ENCODE measurements around the gene PELI1. TPM values are rescaled to one million over a fixed set of nuclear protein-coding genes. Genes with fewer than 3 reads are reported as not detected.

PELI1 gene
- polyA plus RNA-seq, 1 donor from 2014 or later = 34.9 TPM

- TF ChIP-seq MXI1 (conservative IDR thresholded peaks at IDR 0.05; ENCODE audit: poor library complexity, severe bottlenecking) = no peak
- TF ChIP-seq TAF1 (IDR thresholded peaks at IDR 0.05; ENCODE audit: low read depth) = no peak
- TF ChIP-seq POLR2AphosphoS5 (IDR thresholded peaks at IDR 0.05) = no peak
- no peak for TF ChIP-seq RAD21 (conservative IDR thresholded peaks at IDR 0.05)
- no peak for TF ChIP-seq REST (IDR thresholded peaks at IDR 0.05; ENCODE audit: borderline replicate concordance)
- TF ChIP-seq CTCF (IDR thresholded peaks at IDR 0.05; ENCODE audit: poor library complexity, severe bottlenecking) = no peak
- TF ChIP-seq SMC3 (conservative IDR thresholded peaks at IDR 0.05; ENCODE audit: poor library complexity) = no peak
- TF ChIP-seq EZH2 (IDR thresholded peaks at IDR 0.05; ENCODE audit: borderline replicate concordance, insufficient read depth, low read length, poor library complexity, severe bottlenecking) = no peak
- TF ChIP-seq EP300 (conservative IDR thresholded peaks at IDR 0.05; ENCODE audit: poor library complexity, severe bottlenecking) = no peak
- H3K79me2 ChIP-seq (replicated peaks; ENCODE audit: insufficient read depth, low read length) = no peaks in the 10 kb centered on the region
- no peaks in the 10 kb centered on the region for H3K36me3 ChIP-seq (ENCODE audit: insufficient read depth, low read length)
- no peaks in the 10 kb centered on the region for H4K20me1 ChIP-seq (ENCODE audit: insufficient read depth)
- H3K27ac ChIP-seq (ENCODE audit: low read length) = no peak overlapping the region
- no peak overlapping the region for H2AFZ ChIP-seq (ENCODE audit: low read depth, low read length)
- H3K4me2 ChIP-seq (ENCODE audit: low read length) = no peak overlapping the region
- no peaks in the 10 kb centered on the region for H3K27me3 ChIP-seq (ENCODE audit: insufficient read depth, low read depth, low read length)
- no peak overlapping the region for H3K4me3 ChIP-seq (ENCODE audit: low read length)
- H3K9me3 ChIP-seq (ENCODE audit: low read length) = no peaks in the 10 kb centered on the region
- no peaks in the 10 kb centered on the region for H3F3A ChIP-seq (ENCODE audit: insufficient read depth, low read length, poor library complexity, severe bottlenecking)
- no peak overlapping the region for H3K9ac ChIP-seq (ENCODE audit: low read length)
- H3K9me2 ChIP-seq (ENCODE audit: insufficient read depth, low read length) = no peaks in the 10 kb centered on the region
Measured at GRCh38 chr2:64168201-64168600, 24.0 kb upstream of the PELI1 start.

GRCh38 chr2:64166637-64167420, 22.6 kb upstream of the PELI1 start:
- Histone ChIP-seq H3K36me3 (ENCODE audit: insufficient read depth, low read length) (no peaks in the 10 kb centered on the region), H3F3A (ENCODE audit: insufficient read depth, low read length, poor library complexity, severe bottlenecking) (no peaks in the 10 kb centered on the region), H3K27ac (ENCODE audit: low read length) (no peak overlapping the region), H3K9ac (ENCODE audit: low read length) (no peak overlapping the region), H3K4me3 (ENCODE audit: low read length) (no peak overlapping the region), H3K4me2 (ENCODE audit: low read length) (no peak overlapping the region), H3K27me3 (ENCODE audit: insufficient read depth, low read depth, low read length) (no peaks in the 10 kb centered on the region), H2AFZ (ENCODE audit: low read depth, low read length) (no peak overlapping the region), H4K20me1 (ENCODE audit: insufficient read depth) (no peaks in the 10 kb centered on the region), H3K9me2 (ENCODE audit: insufficient read depth, low read length) (no peaks in the 10 kb centered on the region), H3K79me2 (replicated peaks; ENCODE audit: insufficient read depth, low read length) (no peaks in the 10 kb centered on the region), H3K9me3 (ENCODE audit: low read length) (no peaks in the 10 kb centered on the region)
- TF ChIP-seq POLR2AphosphoS5 (IDR thresholded peaks at IDR 0.05) (no peak), RAD21 (conservative IDR thresholded peaks at IDR 0.05) (no peak), TAF1 (IDR thresholded peaks at IDR 0.05; ENCODE audit: low read depth) (no peak), SMC3 (conservative IDR thresholded peaks at IDR 0.05; ENCODE audit: poor library complexity) (no peak), EP300 (conservative IDR thresholded peaks at IDR 0.05; ENCODE audit: poor library complexity, severe bottlenecking) (no peak), EZH2 (IDR thresholded peaks at IDR 0.05; ENCODE audit: borderline replicate concordance, insufficient read depth, low read length, poor library complexity, severe bottlenecking) (no peak), CTCF (IDR thresholded peaks at IDR 0.05; ENCODE audit: poor library complexity, severe bottlenecking) (no peak), REST (IDR thresholded peaks at IDR 0.05; ENCODE audit: borderline replicate concordance) (no peak)

Data from neural cell (in vitro differentiated cells).